C4-2B (cell line): Measurements from ENCODE around the gene TOP2B.

Source experiments
- ZFX ChIP-seq: fragments of 450-650 bp; IDR thresholded peaks from 2 replicates; pipeline ENCODE4 v1.6.1; 2017
- TF ChIP-seq, protein P1 (sequence below): fragments of 450-650 bp; conservative IDR thresholded peaks from 2 replicates; pipeline ENCODE4 v1.5.1; 2017; ENCODE audit warnings: mild to moderate bottlenecking

DNA sequence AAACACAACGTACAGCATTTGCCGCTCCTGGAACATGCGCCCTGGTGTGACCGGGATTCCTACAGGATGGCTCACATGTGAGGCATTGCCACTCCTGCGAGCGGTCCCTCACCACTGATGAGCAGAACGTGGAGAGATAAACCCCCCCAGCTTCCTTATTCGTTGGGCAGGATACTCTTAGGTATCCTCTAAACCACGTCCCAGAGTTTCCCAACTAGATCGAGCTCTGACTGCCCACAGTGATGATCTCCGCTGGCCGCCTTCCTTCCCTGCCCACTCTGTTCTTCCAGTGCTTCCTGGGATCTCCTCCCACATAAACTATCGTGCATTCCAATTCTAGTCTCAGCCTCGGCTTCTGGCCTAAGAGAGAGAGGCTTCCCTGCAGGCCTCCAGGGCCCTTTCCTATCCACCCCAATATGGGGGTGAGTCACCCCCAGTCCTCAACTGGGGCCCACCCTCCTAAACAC lies 91.8 kb downstream of the TOP2B start:
- TF ChIP-seq, protein P1, sequence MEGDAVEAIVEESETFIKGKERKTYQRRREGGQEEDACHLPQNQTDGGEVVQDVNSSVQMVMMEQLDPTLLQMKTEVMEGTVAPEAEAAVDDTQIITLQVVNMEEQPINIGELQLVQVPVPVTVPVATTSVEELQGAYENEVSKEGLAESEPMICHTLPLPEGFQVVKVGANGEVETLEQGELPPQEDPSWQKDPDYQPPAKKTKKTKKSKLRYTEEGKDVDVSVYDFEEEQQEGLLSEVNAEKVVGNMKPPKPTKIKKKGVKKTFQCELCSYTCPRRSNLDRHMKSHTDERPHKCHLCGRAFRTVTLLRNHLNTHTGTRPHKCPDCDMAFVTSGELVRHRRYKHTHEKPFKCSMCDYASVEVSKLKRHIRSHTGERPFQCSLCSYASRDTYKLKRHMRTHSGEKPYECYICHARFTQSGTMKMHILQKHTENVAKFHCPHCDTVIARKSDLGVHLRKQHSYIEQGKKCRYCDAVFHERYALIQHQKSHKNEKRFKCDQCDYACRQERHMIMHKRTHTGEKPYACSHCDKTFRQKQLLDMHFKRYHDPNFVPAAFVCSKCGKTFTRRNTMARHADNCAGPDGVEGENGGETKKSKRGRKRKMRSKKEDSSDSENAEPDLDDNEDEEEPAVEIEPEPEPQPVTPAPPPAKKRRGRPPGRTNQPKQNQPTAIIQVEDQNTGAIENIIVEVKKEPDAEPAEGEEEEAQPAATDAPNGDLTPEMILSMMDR = no peak
- no peak for TF ChIP-seq ZFX
